Parathyroid adenoma (tissue), 2 donors: ENCODE results near the gene ITPR1.

Source experiments
- H2AFZ ChIP-seq: fragments of 300-600 bp; sonication (generic); one replicate; pipeline ENCODE4 v1.7.0; 2017; ENCODE audit warnings: antibody characterized with exemption, mild to moderate bottlenecking
- H3K27ac ChIP-seq: fragments of 300-600 bp; sonication (generic); one replicate; pipeline ENCODE4 v1.7.0; 2017
- H3K27me3 ChIP-seq: fragments of 300-600 bp; sonication (generic); one replicate; pipeline ENCODE4 v1.7.0; 2017; ENCODE audit warnings: low read length; ENCODE audit not compliant: control insufficient read depth, insufficient read depth
- H3K36me3 ChIP-seq: fragments of 300-600 bp; sonication (generic); one replicate; pipeline ENCODE4 v1.7.0; 2017; ENCODE audit warnings: low read length; ENCODE audit not compliant: control insufficient read depth, insufficient read depth
- H3K4me1 ChIP-seq: fragments of 300-600 bp; sonication (generic); one replicate; pipeline ENCODE4 v1.7.0; 2017; ENCODE audit warnings: control low read depth
- H3K4me2 ChIP-seq: fragments of 300-600 bp; sonication (generic); one replicate; pipeline ENCODE4 v1.7.0; 2017; ENCODE audit warnings: low read length
- H3K4me3 ChIP-seq: fragments of 300-600 bp; sonication (generic); one replicate; pipeline ENCODE4 v1.7.0; 2017; ENCODE audit warnings: low read depth, low read length
- H3K79me2 ChIP-seq: fragments of 300-600 bp; sonication (generic); one replicate; pipeline ENCODE4 v1.7.0; 2017; ENCODE audit warnings: control low read depth
- H3K9ac ChIP-seq: fragments of 300-600 bp; sonication (generic); one replicate; pipeline ENCODE4 v1.7.0; 2017; ENCODE audit warnings: mild to moderate bottlenecking
- H3K9me3 ChIP-seq: fragments of 300-600 bp; sonication (generic); one replicate; pipeline ENCODE4 v1.7.0; 2017; ENCODE audit warnings: low read length; ENCODE audit not compliant: control insufficient read depth
- CTCF ChIP-seq: fragments of 300-600 bp; sonication (generic); IDR thresholded peaks from one replicate; pipeline ENCODE4 v1.7.0; 2017; ENCODE audit warnings: antibody characterized with exemption, mild to moderate bottlenecking
- donor health status: primary hyperparathyroidism.

ITPR1 gene

GRCh38 chr3:4637265-4637664, 144.1 kb downstream of the ITPR1 start:
- Histone ChIP-seq H3K9ac (no peak overlapping the region), H3K4me3 (no peak overlapping the region), H3K27ac (no peak overlapping the region), H3K36me3 (no peaks in the 10 kb centered on the region), H3K4me2 (no peak overlapping the region), H2AFZ (no peak overlapping the region), H3K79me2 (peaks cover 2% of the 10 kb centered on the region), H3K27me3 (no peaks in the 10 kb centered on the region), H3K4me1 (no peaks in the 10 kb centered on the region), H3K9me3 (no peaks in the 10 kb centered on the region)
- TF ChIP-seq CTCF, result no peak

GRCh38 chr3:4641863-4642563, 148.9 kb downstream of the ITPR1 start:
- H3K4me1 ChIP-seq, result no peaks in the 10 kb centered on the region
- no peak overlapping the region for H2AFZ ChIP-seq
- no peak overlapping the region for H3K9ac ChIP-seq
- H3K9me3 ChIP-seq, result no peaks in the 10 kb centered on the region
- H3K36me3 ChIP-seq, result no peaks in the 10 kb centered on the region
- H3K4me2 ChIP-seq, result no peak overlapping the region
- no peak overlapping the region for H3K4me3 ChIP-seq
- no peak for TF ChIP-seq CTCF
- H3K79me2 ChIP-seq, result no peaks in the 10 kb centered on the region
- no peak overlapping the region for H3K27ac ChIP-seq
- H3K27me3 ChIP-seq, result no peaks in the 10 kb centered on the region

DNA sequence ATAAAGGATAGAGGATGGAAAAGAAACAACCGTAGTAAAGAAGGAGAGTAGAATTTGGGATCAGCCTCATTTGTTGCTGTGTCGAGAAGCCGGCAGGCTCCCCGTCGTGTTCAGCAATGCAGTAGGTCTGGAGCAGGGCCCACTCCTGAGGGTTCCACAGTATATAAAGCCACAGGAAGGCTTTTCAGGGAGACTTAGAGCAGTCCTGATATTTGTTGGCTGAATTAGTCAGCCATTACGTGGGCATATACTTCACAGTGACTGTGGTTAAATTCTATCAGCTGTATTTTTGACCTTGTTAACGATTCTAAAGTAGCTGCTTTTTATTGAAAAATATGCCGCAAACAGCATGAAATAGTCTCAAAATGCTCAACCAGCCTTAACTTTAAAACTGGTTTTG, 149.5 kb downstream of the ITPR1 start:
- no peak overlapping the region for H3K4me2 ChIP-seq
- no peak overlapping the region for H2AFZ ChIP-seq
- no peaks in the 10 kb centered on the region for H3K4me1 ChIP-seq
- no peak overlapping the region for H3K4me3 ChIP-seq
- no peaks in the 10 kb centered on the region for H3K36me3 ChIP-seq
- no peak for TF ChIP-seq CTCF
- no peaks in the 10 kb centered on the region for H3K79me2 ChIP-seq
- H3K27me3 ChIP-seq, result no peaks in the 10 kb centered on the region
- H3K27ac ChIP-seq, result no peak overlapping the region
- H3K9me3 ChIP-seq, result no peaks in the 10 kb centered on the region
- H3K9ac ChIP-seq, result no peak overlapping the region

DNA sequence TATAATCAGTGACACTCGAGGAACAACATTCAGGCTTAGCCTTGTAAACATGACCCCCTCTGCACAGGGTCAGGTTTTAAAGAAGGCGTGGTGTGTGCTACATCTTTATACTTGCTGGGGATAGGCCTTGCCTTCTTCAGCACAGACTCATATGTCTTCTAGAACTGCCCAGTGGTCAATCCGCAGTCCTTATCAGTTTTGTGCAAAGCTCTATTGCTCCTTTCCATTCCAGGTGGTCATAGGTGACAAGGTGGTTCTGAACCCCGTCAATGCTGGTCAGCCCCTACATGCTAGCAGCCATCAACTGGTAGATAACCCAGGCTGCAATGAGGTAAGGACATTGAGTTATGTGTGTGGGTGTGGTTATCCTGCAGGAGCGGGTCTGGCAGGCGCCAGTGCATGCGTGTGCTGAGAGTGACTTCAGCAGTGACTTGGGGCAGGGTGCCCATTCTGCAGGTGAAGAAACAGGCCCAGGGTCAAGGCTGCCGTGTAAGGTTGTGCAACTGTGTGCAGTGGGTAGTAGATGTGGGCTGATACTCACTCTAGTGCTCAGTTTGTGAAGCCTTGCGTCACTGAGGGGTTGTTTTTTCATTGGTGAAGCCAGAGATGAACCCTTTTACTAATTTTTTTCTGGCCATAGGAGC, 150.9 kb downstream of the ITPR1 start:
- no peak for TF ChIP-seq CTCF
- no peak overlapping the region for H3K4me2 ChIP-seq
- H3K79me2 ChIP-seq, result no peaks in the 10 kb centered on the region
- H3K9me3 ChIP-seq, result no peaks in the 10 kb centered on the region
- H3K4me3 ChIP-seq, result no peak overlapping the region
- H3K4me1 ChIP-seq, result no peaks in the 10 kb centered on the region
- no peak overlapping the region for H3K27ac ChIP-seq
- no peaks in the 10 kb centered on the region for H3K36me3 ChIP-seq
- H3K27me3 ChIP-seq, result no peaks in the 10 kb centered on the region
- H3K9ac ChIP-seq, result no peak overlapping the region
- H2AFZ ChIP-seq, result no peak overlapping the region

DNA sequence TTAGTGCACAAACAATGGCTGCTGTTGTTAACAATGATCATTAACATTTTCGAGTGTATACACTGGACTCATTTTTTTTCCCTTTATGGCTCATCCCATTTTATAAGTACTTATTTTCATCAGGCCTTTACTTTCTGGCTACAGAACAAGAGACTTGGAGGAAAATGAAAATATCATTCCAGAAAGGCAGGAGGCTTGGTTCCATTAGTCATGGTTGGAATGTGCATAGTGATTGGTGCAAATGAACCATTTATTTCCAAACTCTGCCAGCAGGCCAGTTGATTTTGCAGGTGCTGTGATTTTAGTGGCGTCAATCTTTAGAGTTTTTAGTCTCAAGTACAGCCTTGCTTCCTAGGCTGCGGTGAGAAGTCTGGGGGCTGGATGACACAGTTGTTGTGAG, 151.8 kb downstream of the ITPR1 start:
- no peaks in the 10 kb centered on the region for H3K9me3 ChIP-seq
- TF ChIP-seq CTCF, result no peak
- H3K27me3 ChIP-seq, result no peaks in the 10 kb centered on the region
- H3K36me3 ChIP-seq, result no peaks in the 10 kb centered on the region
- no peaks in the 10 kb centered on the region for H3K4me1 ChIP-seq
- no peak overlapping the region for H2AFZ ChIP-seq
- H3K9ac ChIP-seq, result no peak overlapping the region
- H3K27ac ChIP-seq, result no peak overlapping the region
- H3K4me3 ChIP-seq, result no peak overlapping the region
- H3K4me2 ChIP-seq, result no peak overlapping the region
- H3K79me2 ChIP-seq, result no peaks in the 10 kb centered on the region
